Fibroblast of mammary gland (primary cell): ENCODE results near the gene WDR26.
"Not testable (repeated sequence)": the region's sequence is repeated elsewhere in the genome, so short reads cannot be mapped to it uniquely, and the experiment has no call there.

Experiments used
- DNase-seq: peaks from one replicate; pipeline ENCODE4 v3.0.0-alpha.2; 2010; ENCODE audit warnings: low read depth
- H3K4me3 ChIP-seq: 2 replicates; pipeline ENCODE4 v1.5.1; 2011; ENCODE audit warnings: low read depth, mild to moderate bottlenecking, low read length, moderate library complexity; ENCODE audit not compliant: control insufficient read depth
- TF ChIP-seq, protein P1 (sequence below): conservative IDR thresholded peaks from 2 replicates; pipeline ENCODE4 v1.5.1; 2011; ENCODE audit warnings: low read depth, low read length, inconsistent platforms; ENCODE audit not compliant: control insufficient read depth, insufficient read depth

WDR26 gene

DNA sequence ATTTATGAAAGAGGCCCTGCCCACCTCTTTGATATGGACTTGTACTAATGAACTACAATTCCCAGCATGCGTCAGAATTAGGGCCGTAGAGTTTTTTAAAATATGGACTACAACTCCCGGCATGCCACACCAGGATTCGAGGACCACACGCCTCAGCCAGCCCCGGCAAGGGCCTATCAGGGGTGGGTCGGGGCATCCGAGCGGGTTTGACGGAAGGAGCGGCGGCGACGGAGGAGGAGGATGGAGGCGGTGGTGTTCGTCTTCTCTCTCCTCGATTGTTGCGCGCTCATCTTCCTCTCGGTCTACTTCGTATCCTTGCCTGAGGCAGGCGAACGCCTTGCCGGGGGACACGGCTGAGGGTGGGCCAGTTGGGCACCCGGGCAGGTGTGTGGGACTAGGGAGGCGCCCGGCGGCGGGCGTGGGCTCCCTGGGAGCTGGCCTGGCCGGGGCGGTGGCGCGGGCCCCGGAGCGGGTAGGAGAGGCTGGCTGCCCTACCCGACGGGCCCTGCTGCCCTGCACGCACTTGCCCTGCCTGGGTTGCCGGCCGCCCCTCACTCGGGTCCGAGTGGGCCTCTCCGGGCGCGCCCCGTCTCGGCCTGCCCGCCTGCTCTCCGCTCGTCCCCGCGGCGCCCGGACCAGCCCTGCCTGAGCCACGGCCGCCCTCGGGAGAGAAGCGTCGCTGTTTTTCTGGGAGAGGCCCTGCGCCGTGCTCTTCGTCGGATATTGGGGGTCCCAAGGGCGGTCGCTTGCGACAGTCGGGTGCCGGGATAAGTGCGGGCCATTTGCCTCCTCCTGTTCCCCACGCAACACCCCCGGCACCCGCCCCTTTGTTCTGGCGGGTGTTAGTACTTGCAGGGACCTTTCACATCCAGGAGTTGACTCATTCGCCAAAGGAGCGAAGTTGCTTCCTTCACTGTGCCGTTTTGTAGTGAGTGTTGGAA lies 77.6 kb downstream of the WDR26 start, which contains the start of gene CNIH4:
Gene CNIH4 (plus strand): TSS at position 195 of the 941 bp plus-strand sequence. CDS start 46 bp downstream, at position 241.
- peak; percentile 94 for DNase-seq
- H3K4me3 ChIP-seq: peak within 1 kb of the TSS; percentile 76
- TF ChIP-seq, protein P1, sequence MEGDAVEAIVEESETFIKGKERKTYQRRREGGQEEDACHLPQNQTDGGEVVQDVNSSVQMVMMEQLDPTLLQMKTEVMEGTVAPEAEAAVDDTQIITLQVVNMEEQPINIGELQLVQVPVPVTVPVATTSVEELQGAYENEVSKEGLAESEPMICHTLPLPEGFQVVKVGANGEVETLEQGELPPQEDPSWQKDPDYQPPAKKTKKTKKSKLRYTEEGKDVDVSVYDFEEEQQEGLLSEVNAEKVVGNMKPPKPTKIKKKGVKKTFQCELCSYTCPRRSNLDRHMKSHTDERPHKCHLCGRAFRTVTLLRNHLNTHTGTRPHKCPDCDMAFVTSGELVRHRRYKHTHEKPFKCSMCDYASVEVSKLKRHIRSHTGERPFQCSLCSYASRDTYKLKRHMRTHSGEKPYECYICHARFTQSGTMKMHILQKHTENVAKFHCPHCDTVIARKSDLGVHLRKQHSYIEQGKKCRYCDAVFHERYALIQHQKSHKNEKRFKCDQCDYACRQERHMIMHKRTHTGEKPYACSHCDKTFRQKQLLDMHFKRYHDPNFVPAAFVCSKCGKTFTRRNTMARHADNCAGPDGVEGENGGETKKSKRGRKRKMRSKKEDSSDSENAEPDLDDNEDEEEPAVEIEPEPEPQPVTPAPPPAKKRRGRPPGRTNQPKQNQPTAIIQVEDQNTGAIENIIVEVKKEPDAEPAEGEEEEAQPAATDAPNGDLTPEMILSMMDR: no peak

DNA sequence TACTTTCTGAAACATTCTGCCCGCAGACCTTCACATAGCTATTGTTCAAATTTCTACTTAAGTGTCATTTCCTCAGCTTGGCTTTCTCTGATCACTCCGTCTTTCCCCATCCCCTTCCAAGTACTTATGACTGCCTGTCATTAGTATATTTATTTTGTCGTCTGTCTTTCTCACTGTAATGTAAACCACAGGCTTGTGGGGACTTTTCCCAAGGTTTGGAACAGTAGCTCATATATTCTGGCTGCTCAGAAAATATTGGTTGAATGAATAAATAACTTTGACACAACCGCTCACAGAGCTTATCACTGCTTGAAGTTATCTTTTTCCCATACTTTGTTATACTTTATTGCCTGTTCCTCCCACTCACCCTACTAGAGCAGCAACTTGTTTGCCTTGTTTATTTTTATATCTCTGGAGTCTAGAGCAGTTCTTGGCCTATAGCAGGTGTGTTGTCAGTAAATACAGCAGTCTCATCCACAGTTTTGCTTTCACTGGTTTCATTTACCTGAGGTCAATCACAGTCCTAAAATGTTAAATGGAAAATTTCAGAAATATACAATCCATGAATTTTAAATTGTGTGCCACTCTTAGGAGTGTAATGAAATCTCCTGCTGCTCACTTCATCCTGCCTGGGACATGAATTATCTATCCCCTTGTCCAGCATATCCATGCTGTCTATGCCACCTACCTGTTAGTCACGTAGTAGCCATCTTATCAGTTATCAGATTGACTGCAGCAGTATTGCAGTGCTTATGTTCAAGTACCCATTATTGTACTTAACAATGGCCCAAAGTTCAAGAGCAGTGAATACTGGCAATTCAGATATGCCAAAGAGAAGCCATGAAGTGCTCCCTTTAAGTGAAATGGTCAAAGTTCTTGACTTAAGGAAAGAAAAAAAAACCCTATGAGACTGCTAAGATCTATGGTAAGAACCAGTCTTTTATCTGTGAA lies 80.3 kb downstream of the WDR26 start:
- no peak for DNase-seq
- TF ChIP-seq, protein P1: no peak
- H3K4me3 ChIP-seq: no peak overlapping the region

DNA sequence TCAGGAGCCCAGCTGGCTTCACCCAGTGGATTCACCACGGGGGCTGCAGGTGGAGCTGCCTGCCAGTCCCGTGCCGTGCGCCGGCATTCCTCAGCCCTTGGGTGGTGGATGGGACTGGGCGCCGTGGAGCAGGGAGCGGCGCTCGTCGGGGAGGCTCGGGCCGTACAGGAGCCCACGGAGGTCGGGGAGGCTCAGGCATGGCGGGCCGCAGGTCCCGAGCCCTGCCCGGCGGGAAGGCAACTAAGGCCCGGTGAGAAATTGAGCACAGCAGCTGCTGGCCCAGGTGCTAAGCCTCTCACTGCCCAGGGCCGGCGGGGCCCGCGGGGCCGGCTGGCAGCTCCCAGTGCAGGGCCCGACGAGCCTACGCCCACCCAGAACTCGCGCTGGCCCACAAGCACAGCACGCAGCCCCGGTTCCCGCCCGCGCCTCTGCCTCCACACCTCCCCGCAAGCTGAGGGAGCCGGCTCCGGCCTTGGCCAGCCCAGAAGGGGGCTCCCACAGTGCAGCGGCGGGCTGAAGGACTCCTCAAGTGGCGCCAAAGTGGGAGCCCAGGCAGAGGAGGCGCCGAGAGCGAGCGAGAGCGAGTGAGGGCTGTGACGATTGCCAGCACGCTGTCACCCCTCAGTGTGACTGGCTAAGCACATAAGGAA lies 82.0 kb downstream of the WDR26 start:
- not testable (repeated sequence) for H3K4me3 ChIP-seq, DNase-seq

DNA sequence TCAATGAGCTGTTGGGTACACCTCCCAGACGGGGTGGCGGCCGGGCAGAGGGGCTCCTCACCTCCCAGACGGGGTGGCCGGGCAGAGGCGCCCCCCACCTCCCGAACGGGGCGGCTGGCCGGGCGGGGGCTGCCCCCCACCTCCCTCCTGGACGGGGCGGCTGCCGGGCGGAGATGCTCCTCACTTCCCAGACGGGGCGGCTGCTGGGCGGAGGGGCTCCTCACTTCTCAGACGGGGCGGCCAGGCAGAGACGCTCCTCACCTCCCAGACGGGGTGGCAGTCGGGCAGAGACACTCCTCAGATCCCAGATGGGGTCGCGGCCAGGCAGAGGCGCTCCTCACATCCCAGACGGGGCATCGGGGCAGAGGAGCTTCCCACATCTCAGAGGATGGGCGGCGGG lies 84.9 kb downstream of the WDR26 start:
- not testable (repeated sequence) for DNase-seq

DNA sequence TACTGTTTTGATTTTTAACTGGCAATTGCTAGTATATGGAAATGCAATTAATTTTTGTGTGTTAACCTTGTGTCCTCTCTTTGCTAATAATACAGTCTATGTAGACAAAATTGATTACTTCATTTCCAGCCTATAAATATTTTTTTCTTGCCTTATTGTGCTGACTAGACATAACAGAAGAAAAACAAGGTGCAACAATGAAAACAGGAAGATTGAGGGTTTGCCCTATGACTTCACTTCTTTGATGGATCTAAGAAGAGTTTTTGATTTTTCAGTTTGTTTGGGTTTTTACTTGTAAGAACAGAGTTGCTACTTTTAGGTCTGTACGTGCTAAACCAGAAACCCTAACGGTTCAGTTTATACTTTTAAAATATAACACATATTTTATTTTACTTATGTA lies 86.5 kb downstream of the WDR26 start:
- no peak for DNase-seq
- H3K4me3 ChIP-seq: no peak overlapping the region
- TF ChIP-seq, protein P1: no peak

More for the DNA sequence above, 84.9 kb downstream of the WDR26 start:
- not testable (repeated sequence) for H3K4me3 ChIP-seq

DNA sequence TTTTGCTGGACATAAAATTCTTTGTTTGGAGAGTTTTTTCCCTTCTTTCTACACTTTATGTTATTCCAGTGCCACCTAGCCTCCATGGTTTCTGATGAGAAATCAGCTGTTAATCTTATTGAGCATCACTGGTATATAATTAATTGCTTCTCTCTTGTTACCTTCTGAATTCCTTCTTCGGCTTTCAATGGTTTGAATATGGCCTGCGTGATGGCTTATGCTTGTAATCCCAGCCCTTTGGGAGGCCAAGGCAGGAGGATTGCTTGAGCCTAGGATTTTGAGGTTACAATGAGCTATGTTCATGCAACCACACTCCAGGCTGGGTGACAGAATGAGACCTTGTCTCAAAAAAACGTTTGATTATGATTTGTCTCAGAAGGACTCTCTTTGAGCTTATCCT lies 90.9 kb downstream of the WDR26 start:
- no peak for DNase-seq
- H3K4me3 ChIP-seq: no peak overlapping the region
- TF ChIP-seq, protein P1: no peak

DNA sequence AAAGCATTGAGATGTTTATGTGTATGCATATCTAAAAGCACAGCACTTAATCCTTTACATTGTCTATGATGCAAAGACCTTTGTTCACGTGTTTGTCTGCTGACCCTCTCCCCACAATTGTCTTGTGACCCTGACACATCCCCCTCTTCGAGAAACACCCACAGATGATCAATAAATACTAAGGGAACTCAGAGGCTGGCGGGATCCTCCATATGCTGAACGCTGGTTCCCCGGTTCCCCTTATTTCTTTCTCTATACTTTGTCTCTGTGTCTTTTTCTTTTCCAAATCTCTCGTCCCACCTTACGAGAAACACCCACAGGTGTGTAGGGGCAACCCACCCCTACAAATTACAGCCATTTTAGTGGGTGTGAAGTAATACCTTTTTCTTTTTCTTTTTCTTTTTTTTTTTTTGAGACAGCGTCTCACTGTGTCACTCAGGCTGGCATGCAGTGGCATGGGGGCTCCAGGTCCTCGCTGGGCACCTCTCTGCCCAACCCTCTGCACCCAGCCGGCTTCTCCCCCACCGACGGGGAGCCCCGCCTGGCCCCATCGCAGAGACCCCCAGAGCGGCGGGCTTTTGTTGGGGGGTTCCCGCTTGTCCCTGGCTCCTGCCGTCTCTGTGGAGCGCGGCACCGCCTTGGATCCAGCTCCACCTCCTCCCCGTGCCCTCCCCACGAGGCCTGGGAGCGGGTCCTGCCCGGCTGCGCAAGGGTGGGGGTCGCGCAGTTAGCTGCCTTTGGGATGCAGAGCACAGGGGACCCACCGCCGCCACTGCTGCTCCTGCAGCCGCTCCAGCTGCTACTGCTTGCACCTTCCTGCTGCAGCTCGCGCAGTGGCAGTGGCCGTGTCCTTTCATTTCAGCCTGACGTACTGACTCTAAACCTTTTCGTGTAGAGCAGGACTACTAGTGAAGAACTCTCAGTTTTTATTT lies 93.9 kb downstream of the WDR26 start:
- peak overlapping the region; percentile 45 for H3K4me3 ChIP-seq
- not testable (repeated sequence) for DNase-seq
